Endometrium (tissue), 2 donors: Measurements from ENCODE around the gene LSM4.

Experiments used
- FAIRE-seq: peaks from 2 replicates; lab custom pipeline; 2012; peaks lifted over from hg19 to GRCh38; lab: Jason Lieb, UNC
- donor health status: control.
- donor health status: control.

Gene LSM4

DNA sequence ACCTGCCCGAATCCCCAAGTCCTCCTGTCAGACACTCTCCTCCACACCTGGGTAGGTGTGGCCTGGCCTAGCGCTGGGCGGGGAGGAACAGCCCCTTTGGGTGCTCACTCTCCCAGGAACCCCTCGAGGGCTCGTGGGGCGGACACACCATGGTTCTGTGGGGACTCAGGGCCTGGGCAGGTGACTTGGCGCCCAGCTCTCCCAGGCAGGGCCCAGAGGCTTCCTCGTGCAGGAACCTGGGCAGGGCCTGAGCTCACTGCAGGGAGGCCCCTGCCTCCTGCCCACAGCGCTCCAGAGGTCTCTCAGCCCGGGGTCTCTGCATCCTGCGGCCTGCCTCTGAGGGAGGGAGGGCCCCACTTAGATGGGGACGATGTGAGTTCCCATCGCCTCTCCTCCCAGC, 11.9 kb downstream of the LSM4 start:
- FAIRE-seq: no peak

DNA sequence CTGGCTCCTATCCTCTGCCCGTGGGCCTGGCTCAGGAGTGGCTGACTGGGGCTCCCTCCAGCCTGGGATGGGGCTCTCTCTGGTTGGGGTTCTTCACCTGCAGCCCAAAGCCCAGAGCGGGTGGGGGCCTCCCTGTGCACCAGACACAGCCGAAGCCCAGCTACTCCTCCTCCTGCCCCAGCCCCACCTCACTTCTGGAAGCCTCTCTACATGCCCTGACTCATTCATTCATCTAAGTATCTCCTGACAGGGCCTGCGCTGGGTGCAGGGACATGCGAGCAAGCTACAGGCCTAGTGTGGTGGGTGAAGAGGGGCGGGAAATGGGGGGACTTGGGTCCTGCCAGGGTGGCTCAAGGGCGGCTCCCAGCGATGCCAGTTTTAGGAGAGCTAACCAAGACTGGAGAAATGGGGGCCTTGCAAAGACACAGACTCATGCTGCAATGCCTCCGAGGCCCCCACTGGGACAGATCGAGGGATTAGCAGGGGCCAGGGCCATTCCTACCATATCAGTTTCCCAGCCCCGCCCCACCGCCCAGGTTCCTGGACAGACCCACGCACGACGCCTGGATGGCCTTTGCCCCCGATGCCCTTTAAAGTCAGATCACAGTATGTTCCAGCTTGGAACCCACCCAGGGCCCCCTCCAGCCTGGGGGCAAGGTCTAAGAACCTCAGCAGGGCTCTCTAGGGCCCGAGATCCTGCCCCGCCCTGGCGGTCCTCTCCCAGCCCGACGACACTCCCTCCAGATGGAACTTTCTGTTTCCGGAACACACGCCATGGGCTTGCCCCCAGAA, 12.6 kb downstream of the LSM4 start:
- no peak for FAIRE-seq

DNA sequence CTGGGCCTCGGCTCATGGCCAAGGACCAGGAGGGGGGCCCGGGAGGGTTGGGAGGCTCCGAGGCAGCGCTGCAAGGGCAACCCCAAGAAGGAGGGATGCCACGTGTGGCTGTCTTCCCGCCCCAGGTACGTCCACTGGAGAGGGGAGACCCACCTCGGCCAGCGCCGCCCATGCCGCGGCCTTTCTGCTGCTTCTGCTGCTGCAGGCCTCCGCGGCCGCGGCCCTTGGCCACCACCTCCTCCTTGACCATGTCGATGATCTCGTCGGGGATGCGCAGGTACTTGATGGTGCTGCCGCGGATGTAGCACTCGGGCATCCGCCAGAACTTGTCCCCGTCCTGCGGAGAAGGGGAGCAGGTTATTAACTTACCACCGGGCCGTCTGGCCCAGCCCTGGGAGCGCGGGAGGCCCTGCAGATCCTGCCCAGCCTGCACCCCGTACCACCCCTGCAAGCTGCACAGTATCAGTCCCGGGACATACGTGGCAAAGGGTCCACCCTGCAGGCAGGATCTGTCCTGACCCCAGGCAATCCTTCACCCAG, 13.3 kb downstream of the LSM4 start:
- FAIRE-seq: no peak

DNA sequence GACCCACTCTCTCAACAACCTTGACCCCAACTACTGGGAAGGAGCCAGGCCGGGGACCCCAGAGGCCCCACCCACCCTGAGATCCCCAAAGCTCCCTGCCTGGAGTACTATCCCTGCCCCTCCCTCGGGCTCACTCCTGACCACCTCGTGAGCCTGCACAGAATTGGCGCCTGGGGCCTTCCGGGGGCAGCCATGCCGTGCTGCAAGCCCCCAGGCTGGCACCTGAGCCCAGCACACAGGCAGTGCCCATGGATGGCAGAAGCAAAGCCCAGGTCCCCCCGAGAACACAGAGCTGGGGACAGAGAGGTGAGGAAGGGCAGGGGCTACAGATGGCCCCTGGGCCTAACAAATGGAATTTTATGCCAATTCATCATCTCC, 13.9 kb downstream of the LSM4 start:
- FAIRE-seq: no peak

DNA sequence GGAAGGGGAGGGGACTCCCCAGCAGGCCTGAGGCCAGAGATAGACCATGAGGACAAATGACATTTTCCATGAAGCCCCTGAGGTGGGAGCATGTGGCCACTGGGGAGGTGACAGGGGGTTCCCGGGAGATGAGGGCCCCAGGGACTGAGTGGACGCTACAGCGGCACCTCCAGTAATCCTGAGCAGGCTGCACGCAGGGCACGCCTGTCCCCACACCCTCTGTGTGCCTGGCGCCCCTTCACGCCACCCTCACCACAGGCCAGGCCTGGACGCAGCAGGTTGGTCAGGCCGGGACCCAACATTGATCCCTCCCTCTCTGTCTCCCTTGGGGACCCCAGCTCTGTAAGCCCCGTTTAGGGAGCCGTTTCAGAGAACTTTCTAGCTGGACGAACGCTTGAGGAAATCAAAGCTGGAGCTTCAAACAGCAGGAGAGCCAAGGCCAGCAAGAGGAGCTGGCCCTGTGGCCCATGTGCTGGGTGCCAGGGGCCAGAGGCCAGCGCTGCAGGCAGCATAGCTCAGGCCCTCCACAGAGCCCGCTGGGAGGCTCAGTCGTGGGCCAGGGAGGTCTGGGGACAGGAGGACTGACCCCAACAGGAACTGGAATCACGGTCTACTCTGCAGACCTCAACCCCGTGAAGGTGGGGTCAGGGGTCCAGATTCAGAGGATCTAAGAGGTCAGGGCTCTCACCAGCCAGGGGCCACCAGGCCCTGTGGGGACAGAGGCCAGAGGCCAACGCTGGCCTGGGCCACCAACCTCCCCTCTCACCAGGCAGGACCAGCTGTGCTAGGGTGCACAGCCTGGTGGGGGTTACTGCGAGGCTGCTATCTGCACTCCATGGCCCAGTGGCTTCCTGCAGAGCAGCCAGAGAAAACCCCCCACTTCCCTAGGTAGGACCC, 14.6 kb downstream of the LSM4 start:
- FAIRE-seq: no peak

DNA sequence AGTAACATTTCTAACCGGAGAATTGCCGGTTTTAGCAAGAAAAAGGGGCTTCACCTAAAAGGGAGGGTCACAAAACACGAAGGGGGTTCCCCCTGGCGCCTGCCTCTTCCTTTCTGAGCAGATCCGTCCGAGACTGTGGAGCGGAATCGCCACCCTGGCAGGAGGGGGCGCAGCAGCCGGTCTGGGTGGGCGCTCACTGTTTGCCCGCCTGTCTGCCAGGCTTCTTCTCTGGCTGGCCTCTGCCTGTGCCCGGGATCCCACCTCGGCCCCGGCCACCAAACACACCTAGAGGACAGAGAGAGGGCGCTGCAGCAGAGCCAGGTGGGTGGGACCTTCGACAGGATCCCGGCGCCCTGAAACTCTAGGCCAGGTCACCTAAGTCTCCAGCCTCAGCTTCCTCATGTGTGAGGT, 15.6 kb downstream of the LSM4 start:
- no peak for FAIRE-seq

DNA sequence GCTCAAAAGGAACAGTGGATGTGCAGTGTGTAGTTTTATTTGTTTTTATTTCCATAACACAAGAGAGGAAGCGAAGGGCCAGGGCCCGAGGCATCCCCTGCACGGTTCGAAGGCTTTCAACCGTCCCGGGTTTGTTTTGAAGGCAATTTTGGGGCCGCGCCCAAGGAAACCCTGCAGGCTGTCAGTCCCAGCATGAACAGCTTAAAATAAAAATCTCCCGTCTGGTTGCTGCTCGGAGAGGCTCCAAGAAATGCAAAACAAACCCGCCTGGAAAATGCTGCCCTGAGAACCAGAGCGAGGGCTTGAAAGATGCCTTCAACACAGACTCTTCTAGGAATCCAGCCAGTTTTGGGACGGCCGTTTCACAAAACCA, 16.0 kb downstream of the LSM4 start:
- FAIRE-seq: no peak

DNA sequence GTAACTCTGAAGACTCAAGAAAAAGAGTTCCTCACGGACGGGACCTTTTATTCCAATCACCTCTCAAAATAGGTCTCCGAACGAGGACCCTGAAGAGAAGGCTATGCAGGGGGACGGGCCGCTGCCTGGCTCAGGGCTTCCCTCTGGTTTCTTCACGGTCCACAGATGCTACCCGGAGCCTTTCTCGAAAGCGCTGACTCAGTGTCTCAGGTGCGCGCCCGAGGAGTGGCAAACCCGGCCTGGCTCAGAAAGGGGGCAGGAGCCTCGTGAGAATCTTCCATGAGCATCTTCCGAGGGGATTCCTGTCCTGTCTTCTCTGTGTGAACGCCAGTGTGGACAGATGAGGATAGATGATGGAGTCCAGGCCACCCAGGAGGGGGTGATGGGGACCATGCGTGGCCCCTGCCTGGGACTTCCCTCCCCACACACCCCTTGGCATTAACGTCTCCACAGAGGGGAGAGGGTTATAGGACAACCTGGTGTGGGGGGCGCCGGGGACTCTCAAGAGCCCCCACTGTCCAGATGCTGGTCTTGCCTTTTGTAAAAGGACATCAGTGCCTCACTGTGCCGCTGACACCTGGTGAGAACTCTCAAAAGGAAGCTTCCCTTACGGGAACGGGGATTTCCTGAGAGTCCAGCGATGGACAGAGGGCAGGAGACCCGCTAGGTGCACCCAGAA, 16.5 kb downstream of the LSM4 start:
- no peak for FAIRE-seq

DNA sequence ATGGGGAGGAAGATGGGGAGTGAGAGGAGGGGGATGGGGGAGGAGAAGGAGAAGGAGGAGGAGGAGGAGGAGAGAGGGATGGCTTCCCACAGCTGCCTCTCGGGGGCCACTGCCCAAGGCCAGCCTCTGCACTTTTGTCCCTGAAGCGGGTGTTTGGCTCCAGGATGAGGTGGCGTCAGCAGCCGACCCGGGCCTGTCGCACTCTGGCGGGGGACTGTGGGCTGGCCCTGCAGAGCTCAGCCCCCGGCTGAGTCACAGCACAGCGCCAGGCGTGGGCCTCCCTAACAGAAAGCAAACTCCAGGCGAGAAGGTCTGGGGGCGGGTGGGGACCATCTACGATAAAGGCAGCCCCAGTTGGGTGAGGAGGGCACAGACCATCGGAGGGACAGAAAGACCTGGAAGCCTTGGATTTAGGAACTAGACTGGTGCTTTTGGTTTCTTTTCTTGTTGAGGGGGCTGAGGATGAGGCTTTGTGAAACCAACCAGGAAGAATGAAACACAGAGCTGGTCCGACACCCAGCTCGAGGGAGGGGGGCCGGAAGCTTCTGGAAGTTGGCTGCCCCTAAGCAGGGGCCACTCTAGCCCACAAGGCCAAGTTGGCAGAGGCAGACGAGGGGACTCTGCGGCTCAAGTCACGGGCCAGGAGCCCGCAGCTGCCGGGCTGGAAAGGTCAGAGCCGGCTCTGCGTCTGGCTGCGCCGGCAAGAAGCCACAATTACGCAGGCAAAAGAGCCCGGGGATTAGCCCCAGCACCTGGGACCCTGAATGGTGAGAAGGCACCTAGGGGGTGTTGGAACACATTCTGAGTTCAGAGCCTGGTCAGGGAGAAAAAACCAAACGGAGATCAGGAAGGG, 18.2 kb downstream of the LSM4 start:
- no peak for FAIRE-seq

DNA sequence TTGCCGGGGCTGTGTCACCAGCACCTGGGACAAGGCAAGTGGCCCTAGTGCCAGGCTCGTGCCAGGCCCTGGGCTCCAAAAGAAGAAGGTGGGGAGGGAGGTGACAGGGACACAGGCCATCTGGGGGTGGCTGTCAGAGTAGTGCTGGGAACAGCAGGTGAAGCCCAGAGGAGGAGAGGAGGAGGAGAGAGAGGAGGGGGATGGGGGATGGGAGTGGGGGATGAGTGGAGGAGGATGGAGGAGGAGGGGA, 18.7 kb downstream of the LSM4 start:
- FAIRE-seq: no peak

DNA sequence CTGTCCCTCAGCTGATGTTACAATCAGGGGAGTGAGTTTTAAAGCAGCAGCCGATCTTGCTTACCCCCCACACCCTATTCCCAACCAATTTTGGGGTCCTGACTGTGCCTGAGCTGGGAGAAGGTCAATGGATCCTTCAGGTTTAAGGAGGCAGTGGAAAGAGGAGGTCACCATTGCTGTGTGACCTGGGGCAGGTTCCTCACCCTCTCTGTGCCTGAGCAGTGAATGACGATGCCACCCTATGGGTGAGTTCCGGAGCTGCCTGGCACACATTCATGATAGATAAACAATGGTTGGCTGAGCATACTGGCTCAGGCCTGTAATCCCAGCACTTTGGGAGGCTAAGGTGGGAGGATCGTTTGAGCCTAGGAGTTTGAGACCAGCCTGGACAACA, 21.2 kb downstream of the LSM4 start:
- no peak for FAIRE-seq

DNA sequence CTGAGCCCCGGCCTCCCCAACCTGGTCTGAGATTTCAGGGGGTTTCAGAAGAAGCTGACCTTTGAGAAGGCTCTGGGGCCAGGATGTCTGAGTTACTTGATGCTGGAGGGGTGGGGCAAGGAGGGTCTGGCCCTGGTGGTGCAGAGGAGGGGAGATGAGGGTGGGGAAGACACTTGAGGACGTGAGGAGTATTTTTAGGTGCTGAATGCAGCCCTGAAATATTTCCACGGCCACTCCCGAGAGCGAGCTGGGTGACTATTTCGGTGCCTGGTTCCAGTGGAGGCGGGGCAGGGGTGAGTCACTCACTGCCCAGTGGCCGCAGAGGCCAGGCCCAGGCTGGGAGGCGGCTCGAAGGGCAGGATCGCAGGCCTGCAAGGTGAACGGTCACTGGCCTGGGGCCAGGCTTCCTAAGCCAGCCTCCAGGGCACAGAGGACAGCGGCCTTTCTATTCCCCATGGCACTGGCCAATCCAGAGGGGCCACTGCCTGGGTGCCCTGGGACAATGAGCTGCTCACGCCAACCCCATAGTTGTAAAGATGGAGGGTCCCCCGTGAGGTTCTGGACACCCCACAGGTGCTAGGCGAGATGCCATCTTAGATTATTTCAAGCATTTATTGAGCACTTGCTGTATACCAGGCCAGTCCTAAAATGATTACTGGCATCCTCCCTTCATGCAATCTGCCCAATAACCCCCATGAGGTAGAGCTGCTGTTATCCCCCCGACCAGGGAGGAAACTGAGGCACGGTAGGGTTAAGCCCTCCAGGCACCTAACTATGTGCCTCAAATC, 21.8 kb downstream of the LSM4 start:
- FAIRE-seq: no peak

DNA sequence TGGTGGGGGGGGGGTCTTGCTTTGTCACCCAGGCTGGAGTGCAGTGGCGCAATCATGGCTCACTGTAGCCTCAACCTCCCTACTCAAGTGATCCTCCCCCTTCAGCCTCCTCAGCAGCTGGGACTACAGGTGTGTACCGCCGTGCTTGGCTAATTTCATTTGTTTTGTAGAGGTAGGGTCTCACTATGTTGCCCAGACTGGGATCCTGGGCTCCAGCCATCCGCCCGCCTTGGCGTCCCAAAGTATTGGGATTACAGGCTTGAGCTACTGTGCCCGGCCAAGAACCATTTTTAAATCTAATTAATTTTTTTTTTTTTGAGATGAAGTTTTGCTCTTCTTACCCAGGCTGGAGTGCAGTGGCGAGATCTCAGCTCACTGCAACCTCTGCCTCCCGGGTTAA, 23.2 kb downstream of the LSM4 start:
- no peak for FAIRE-seq

DNA sequence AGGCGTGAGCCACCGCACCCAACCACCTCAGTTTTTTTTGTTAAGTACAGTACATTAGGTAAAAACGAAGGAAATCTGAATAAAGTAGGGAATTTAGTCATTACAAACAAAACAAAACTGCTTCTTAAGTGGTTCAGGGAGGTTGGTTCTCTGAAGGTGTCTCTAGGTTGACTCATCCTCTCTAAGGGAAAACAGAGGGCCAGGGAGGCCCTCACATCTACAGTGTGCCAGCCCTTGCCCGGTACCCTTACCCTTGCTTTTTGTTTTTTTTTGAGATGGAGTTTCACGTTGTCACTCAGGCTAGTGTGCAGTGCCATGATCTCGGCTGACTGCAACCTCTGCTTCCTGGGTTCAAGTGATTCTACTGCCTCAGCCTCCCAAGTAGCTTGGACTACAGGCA, 24.3 kb downstream of the LSM4 start:
- no peak for FAIRE-seq

DNA sequence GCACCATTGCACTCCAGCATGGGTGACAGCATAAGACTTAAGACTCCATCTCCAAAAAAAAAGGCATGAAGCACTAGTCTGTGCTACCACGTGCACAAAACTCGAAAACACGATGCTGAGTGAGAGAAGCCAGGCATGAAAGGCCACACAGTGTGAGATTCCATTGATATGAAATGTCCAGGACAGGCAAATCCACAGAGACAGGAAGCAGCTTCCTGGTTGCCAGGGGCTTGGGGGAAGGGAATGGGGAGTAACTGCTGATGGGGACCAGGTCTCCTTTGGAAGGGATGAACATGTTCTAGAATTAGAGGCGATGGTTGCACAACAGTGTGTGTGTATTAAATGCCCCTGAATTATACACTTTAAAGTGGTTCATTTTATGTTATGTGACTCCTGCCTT, 25.6 kb downstream of the LSM4 start:
- no peak for FAIRE-seq

DNA sequence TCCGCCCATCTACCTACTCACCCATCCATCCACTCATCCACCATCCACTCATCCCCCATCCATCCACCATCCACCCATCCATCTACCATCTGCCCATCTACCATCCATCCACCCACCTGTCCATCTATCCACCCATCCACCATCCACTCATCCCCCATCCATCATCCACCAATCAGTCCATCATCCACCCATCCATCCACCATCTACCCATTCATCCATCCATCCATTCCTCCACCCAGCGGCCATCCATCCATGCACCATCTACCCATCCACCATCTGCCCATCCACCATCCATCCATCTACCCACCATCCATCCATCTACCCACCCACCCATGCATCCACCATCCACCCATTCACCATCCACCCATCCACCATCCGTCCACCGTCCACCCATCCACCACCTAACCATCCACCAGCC, 27.8 kb downstream of the LSM4 start:
- no peak for FAIRE-seq

DNA sequence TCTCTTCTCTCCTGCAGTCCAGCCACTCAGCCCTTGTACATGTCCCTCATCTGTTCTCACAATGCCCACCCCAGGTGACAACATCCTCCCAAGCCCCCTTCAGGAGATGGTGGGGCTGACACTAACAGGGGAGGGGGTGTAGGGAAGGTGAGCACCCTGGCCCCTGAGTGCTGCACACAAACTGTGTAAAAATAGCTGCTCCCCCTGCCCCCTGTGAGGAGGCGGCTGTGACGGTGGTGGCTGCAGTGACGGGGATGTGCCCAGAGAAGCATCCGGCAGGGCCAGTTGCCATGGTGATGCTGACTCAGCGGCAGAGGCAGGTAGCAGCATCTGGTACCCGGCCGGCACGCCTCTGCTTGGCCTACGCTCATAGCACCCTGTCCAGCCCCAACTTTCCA, 28.4 kb downstream of the LSM4 start:
- no peak for FAIRE-seq

DNA sequence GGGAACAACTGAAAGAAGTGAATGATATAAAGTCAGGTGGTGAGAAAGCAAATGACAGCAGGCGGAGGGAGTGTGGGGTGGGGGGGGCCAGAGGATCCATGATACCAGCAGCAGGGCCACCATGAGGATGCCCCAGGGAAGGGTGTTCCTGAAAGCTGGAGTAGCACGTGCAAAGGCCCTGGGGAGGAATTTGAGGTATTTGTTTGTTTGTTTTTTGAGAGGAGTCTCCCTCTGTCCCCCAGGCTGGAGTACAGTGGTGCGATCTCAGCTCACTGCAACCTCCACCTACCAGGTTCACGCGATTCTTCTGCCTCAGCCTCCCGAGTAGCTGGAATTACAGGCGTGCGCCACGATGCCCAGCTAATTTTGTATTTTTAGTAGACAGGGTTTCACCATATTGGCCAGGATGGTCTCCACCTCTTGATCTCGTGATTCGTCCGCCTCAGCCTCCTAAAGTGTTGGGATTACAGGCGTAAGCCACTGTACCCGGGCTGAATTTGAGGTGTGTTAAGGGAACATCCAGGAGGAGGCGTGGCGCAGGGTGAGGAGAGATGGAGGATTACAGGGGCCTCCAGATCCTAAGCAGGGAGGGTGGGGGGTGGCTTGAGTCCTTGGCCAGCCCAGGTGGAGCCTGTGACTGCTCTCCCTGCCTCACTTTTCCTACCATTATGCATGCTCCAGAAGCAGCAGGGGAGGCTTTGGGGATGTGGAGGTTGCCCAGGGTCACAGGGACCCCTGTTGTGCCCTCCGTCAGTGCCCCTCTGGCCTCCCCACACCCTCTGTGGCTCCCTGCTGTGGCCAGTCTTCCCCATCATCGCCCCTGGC, 29.0 kb downstream of the LSM4 start:
- FAIRE-seq: no peak

DNA sequence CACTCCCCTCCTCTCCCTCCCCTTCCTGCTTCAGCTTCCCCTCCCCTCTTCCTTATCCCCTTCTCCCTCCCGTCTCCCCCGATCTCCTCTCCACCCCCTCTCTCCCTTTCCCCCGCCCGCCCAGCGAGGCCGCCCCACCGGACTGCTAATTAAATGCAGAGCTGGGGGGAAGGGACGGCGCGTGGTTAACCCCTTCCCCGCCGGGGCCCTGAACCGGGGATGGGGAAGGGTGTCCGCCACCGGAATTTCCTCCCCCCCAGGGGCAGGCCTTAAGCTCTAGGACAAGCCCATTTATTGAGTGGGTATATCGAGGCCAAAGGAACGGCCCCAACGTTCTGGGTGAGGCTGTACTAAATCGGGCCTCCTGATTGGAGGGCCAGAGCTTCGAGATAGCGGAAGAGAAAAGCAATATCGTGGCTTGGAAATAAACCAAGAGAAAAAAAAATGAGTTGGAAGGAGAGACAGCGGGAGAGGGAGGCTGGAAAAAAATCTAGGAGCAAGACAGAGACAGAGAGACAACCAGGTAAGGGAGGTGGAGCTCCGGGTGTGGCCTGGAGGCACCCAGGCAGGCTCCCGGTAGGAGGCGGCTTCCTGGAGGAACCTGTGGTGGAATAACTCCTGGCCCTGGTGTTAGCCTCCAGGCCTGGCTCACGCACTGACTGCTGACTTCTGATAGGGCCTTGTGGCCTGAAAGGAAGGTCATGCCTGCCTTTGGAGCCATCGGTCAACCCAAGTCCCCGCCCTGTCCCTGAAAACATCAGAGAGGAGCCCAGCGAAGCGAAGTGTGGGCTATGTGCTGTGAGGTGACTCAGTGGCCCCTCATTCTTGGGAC, 29.9 kb downstream of the LSM4 start:
- no peak for FAIRE-seq

DNA sequence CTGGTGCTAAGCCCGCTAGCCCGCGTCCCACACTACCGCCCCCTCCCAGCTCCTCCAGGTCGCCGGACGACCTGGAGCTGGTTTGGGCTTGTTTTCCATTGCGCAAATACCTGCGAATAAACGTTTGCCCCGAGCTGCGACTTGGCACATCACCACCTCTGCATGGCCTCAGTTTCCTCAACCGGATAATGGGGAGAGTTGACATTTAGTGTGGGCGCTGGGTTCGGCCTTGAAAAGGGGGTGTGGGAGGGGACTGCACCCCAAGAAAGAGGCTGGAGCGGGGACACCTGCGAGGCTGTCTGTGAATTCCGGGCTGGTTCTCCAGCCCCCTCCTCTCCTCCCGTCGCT, 30.4 kb downstream of the LSM4 start:
- FAIRE-seq: no peak
